Activated naive CD8-positive, alpha-beta T cell (primary cell): ENCODE data around the gene OR8B4.
"Not testable (repeated sequence)": the region's sequence is repeated elsewhere in the genome, so short reads cannot be mapped to it uniquely, and the experiment has no call there.

ENCODE experiments used
- H3K27ac Mint-ChIP-seq: one replicate; pipeline ENCODE4 v1.8.0; 2021; ENCODE audit warnings: mixed read lengths
- H3K27me3 Mint-ChIP-seq: one replicate; pipeline ENCODE4 v1.8.0; 2021; ENCODE audit warnings: mixed read lengths
- H3K36me3 Mint-ChIP-seq: one replicate; pipeline ENCODE4 v1.8.0; 2021; ENCODE audit warnings: mixed read lengths
- H3K4me1 Mint-ChIP-seq: one replicate; pipeline ENCODE4 v1.8.0; 2021; ENCODE audit warnings: low read depth, mixed read lengths
- H3K4me3 Mint-ChIP-seq: one replicate; pipeline ENCODE4 v1.8.0; 2021; ENCODE audit warnings: mild to moderate bottlenecking, mixed read lengths
- H3K9me3 Mint-ChIP-seq: one replicate; pipeline ENCODE4 v1.8.0; 2021; ENCODE audit warnings: low read depth, mixed read lengths

OR8B4 gene

GRCh38 chr11:124441519-124441918 lies 16.8 kb upstream of the OR8B4 start:
- Mint-ChIP-seq H3K4me3 (no peak overlapping the region), H3K36me3 (no peaks in the 10 kb centered on the region), H3K4me1 (no peaks in the 10 kb centered on the region), H3K9me3 (no peaks in the 10 kb centered on the region), H3K27ac (no peak overlapping the region), H3K27me3 (peaks cover 11% of the 10 kb centered on the region)

- Mint-ChIP-seq H3K9me3 (no peaks in the 10 kb centered on the region), H3K4me3 (no peak overlapping the region), H3K27ac (no peak overlapping the region), H3K27me3 (peaks cover 11% of the 10 kb centered on the region), H3K36me3 (no peaks in the 10 kb centered on the region), H3K4me1 (no peaks in the 10 kb centered on the region)
These were observed 16.4 kb upstream of the OR8B4 start for GRCh38 chr11:124441081-124441480.

- Mint-ChIP-seq H3K27me3 (peaks cover 11% of the 10 kb centered on the region), H3K36me3 (no peaks in the 10 kb centered on the region), H3K4me1 (no peaks in the 10 kb centered on the region), H3K4me3 (no peak overlapping the region), H3K27ac (no peak overlapping the region), H3K9me3 (no peaks in the 10 kb centered on the region)
These were observed 15.9 kb upstream of the OR8B4 start for GRCh38 chr11:124440608-124441007.

- Mint-ChIP-seq H3K27ac (no peak overlapping the region), H3K4me1 (no peaks in the 10 kb centered on the region)
These were observed 10.0 kb upstream of the OR8B4 start for GRCh38 chr11:124434699-124435098.

GRCh38 chr11:124429599-124429998 lies 4.9 kb upstream of the OR8B4 start:
- Mint-ChIP-seq H3K4me1 (no peaks in the 10 kb centered on the region), H3K4me3 (no peak overlapping the region), H3K27ac (no peak overlapping the region), H3K27me3 (no peaks in the 10 kb centered on the region), H3K36me3 (no peaks in the 10 kb centered on the region), H3K9me3 (peaks cover 5% of the 10 kb centered on the region)

More at GRCh38 chr11:124434699-124435098, 10.0 kb upstream of the OR8B4 start:
- no peaks in the 10 kb centered on the region for H3K36me3 Mint-ChIP-seq
- peaks cover 2% of the 10 kb centered on the region for H3K9me3 Mint-ChIP-seq
- peaks cover 3% of the 10 kb centered on the region for H3K27me3 Mint-ChIP-seq
- H3K4me3 Mint-ChIP-seq = no peak overlapping the region

- Mint-ChIP-seq H3K9me3 (no peaks in the 10 kb centered on the region), H3K27me3 (peaks cover 5% of the 10 kb centered on the region), H3K4me3 (no peak overlapping the region), H3K36me3 (no peaks in the 10 kb centered on the region), H3K4me1 (no peaks in the 10 kb centered on the region), H3K27ac (no peak overlapping the region)
These were observed 3.6 kb downstream of the OR8B4 start for GRCh38 chr11:124421043-124421442.

GRCh38 chr11:124415356-124415923 lies 9.2 kb downstream of the OR8B4 start:
- Mint-ChIP-seq H3K36me3 (no peaks in the 10 kb centered on the region), H3K4me1 (no peaks in the 10 kb centered on the region), H3K27me3 (peaks cover 1% of the 10 kb centered on the region), H3K27ac (no peak overlapping the region), H3K4me3 (no peak overlapping the region), H3K9me3 (no peaks in the 10 kb centered on the region)

- no peak overlapping the region for H3K4me3 Mint-ChIP-seq
- H3K4me1 Mint-ChIP-seq = no peaks in the 10 kb centered on the region
- H3K9me3 Mint-ChIP-seq = no peaks in the 10 kb centered on the region
- peaks cover 11% of the 10 kb centered on the region for H3K27me3 Mint-ChIP-seq
- no peaks in the 10 kb centered on the region for H3K36me3 Mint-ChIP-seq
- H3K27ac Mint-ChIP-seq = no peak overlapping the region
These were observed 14.8 kb downstream of the OR8B4 start for GRCh38 chr11:124409906-124410305.

- H3K27me3 Mint-ChIP-seq = peaks cover 12% of the 10 kb centered on the region
- no peaks in the 10 kb centered on the region for H3K9me3 Mint-ChIP-seq
- no peak overlapping the region for H3K27ac Mint-ChIP-seq
- H3K4me1 Mint-ChIP-seq = no peaks in the 10 kb centered on the region
- no peaks in the 10 kb centered on the region for H3K36me3 Mint-ChIP-seq
- no peak overlapping the region for H3K4me3 Mint-ChIP-seq
These were observed 19.1 kb downstream of the OR8B4 start for GRCh38 chr11:124405581-124405980.

- not testable (repeated sequence) for H3K36me3 Mint-ChIP-seq
These were observed 21.5 kb downstream of the OR8B4 start for GRCh38 chr11:124403186-124403585.

GRCh38 chr11:124402326-124402922 lies 22.2 kb downstream of the OR8B4 start:
- Mint-ChIP-seq H3K4me1 (no peaks in the 10 kb centered on the region), H3K9me3 (no peaks in the 10 kb centered on the region), H3K27me3 (peaks cover 5% of the 10 kb centered on the region), H3K4me3 (no peak overlapping the region), H3K27ac (no peak overlapping the region), H3K36me3 (no peaks in the 10 kb centered on the region)

More at GRCh38 chr11:124403186-124403585, 21.5 kb downstream of the OR8B4 start:
- H3K27ac Mint-ChIP-seq, H3K9me3 Mint-ChIP-seq, H3K4me3 Mint-ChIP-seq, H3K4me1 Mint-ChIP-seq, H3K27me3 Mint-ChIP-seq: not testable (repeated sequence)

GRCh38 chr11:124398924-124399323 lies 25.7 kb downstream of the OR8B4 start, which contains the start of gene OR8B3:
Gene OR8B3, minus strand, starts transcription at chr11:124399024. Its CDS starts 1,673 bp downstream, at chr11:124397351.
- no peak within 1 kb of the TSS for H3K4me3 Mint-ChIP-seq
- no peaks in the 10 kb centered on the region for H3K9me3 Mint-ChIP-seq
- no peaks in the 10 kb centered on the region for H3K36me3 Mint-ChIP-seq

GRCh38 chr11:124396847-124397246 lies 27.8 kb downstream of the OR8B4 start:
- not testable (repeated sequence) for H3K27me3 Mint-ChIP-seq, H3K4me3 Mint-ChIP-seq, H3K4me1 Mint-ChIP-seq, H3K9me3 Mint-ChIP-seq, H3K27ac Mint-ChIP-seq, H3K36me3 Mint-ChIP-seq

More at GRCh38 chr11:124398924-124399323, 25.7 kb downstream of the OR8B4 start, which contains the start of gene OR8B3:
- Mint-ChIP-seq H3K27ac (no peak within 1 kb of the TSS), H3K4me1 (no peaks in the 10 kb centered on the region), H3K27me3 (peaks cover 2% of the 10 kb centered on the region)

- no peaks in the 10 kb centered on the region for H3K9me3 Mint-ChIP-seq
These were observed 30.3 kb downstream of the OR8B4 start for GRCh38 chr11:124394408-124394807.

GRCh38 chr11:124384399-124384798 lies 40.3 kb downstream of the OR8B4 start, which contains the start of gene OR8B2:
Gene OR8B2, minus strand, starts transcription at chr11:124384499. Its CDS starts 1,156 bp downstream, at chr11:124383343.
- Mint-ChIP-seq H3K36me3 (no peaks in the 10 kb centered on the region), H3K4me1 (no peaks in the 10 kb centered on the region), H3K27ac (no peak within 1 kb of the TSS), H3K27me3 (peaks cover 5% of the 10 kb centered on the region), H3K4me3 (no peak within 1 kb of the TSS), H3K9me3 (no peaks in the 10 kb centered on the region)

More at GRCh38 chr11:124394408-124394807, 30.3 kb downstream of the OR8B4 start:
- Mint-ChIP-seq H3K27ac (no peak overlapping the region), H3K4me1 (no peaks in the 10 kb centered on the region), H3K27me3 (peaks cover 6% of the 10 kb centered on the region), H3K36me3 (no peaks in the 10 kb centered on the region), H3K4me3 (no peak overlapping the region)

- H3K36me3 Mint-ChIP-seq, H3K9me3 Mint-ChIP-seq, H3K27me3 Mint-ChIP-seq, H3K27ac Mint-ChIP-seq, H3K4me3 Mint-ChIP-seq, H3K4me1 Mint-ChIP-seq: not testable (repeated sequence)
These were observed 41.8 kb downstream of the OR8B4 start for GRCh38 chr11:124382857-124383256.
